SU-DHL-6 (cell line): Measurements from ENCODE around the gene MYBL2.

Experiments
- H2AFZ ChIP-seq: fragments of 200-600 bp; sonication (generic); 2 replicates; pipeline ENCODE4 v1.6.1; 2014; ENCODE audit warnings: low read depth, mild to moderate bottlenecking, moderate library complexity, mixed read lengths, antibody characterized with exemption, low read length; ENCODE audit not compliant: severe bottlenecking
- H3F3A ChIP-seq: fragments of 200-600 bp; shearing (Covaris generic); 2 replicates; pipeline ENCODE4 v1.6.0; 2016; ENCODE audit warnings: antibody characterized with exemption, mild to moderate bottlenecking; ENCODE audit not compliant: insufficient read depth
- H3K27ac ChIP-seq: fragments of 200-600 bp; sonication (generic); 2 replicates; pipeline ENCODE4 v1.5.1; 2016; ENCODE audit warnings: low read depth, mild to moderate bottlenecking, low read length, moderate library complexity, mixed read lengths
- H3K27me3 ChIP-seq: fragments of 200-600 bp; sonication (generic), shearing (Covaris generic); 2 replicates; pipeline ENCODE4 v1.6.0; 2014; ENCODE audit warnings: mild to moderate bottlenecking, low read length
- H3K36me3 ChIP-seq: fragments of 200-600 bp; sonication (generic); 2 replicates; pipeline ENCODE4 v1.6.1; 2014; ENCODE audit warnings: mild to moderate bottlenecking, low read length, mixed read lengths
- H3K4me2 ChIP-seq: fragments of 300-600, 200-600 bp; shearing (Covaris generic), sonication (generic); 2 replicates; pipeline ENCODE4 v1.6.0; 2014; ENCODE audit warnings: low read length, low read depth, mild to moderate bottlenecking; ENCODE audit not compliant: poor library complexity, severe bottlenecking
- H3K4me3 ChIP-seq: fragments of 200-600 bp; sonication (generic); 2 replicates; pipeline ENCODE4 v1.5.1; 2014; ENCODE audit warnings: antibody characterized with exemption, low read length, mild to moderate bottlenecking, mixed read lengths; ENCODE audit not compliant: insufficient read depth, poor library complexity, severe bottlenecking
- H3K79me2 ChIP-seq: fragments of 200-600 bp; sonication (generic); 2 replicates; pipeline ENCODE4 v1.6.1; 2014; ENCODE audit warnings: mild to moderate bottlenecking, low read length, moderate library complexity; ENCODE audit not compliant: insufficient read depth
- H3K9ac ChIP-seq: fragments of 200-600 bp; sonication (generic); 2 replicates; pipeline ENCODE4 v1.7.0; 2014; ENCODE audit warnings: mild to moderate bottlenecking, low read length
- H3K9me2 ChIP-seq: fragments of 200-600 bp; sonication (generic); replicated peaks from 2 replicates; pipeline ENCODE4 v1.6.1; 2014; ENCODE audit warnings: low read length; ENCODE audit not compliant: insufficient read depth
- H3K9me3 ChIP-seq: fragments of 200-600 bp; sonication (generic); 2 replicates; pipeline ENCODE4 v1.6.1; 2014; ENCODE audit warnings: low read length, mixed read lengths; ENCODE audit not compliant: insufficient read depth
- H4K20me1 ChIP-seq: fragments of 200-600 bp; sonication (generic); 2 replicates; pipeline ENCODE4 v1.6.1; 2014; ENCODE audit warnings: low read depth, mild to moderate bottlenecking, antibody characterized with exemption, low read length, moderate library complexity, mixed read lengths
- EZH2phosphoT487 ChIP-seq: fragments of 200-600 bp; sonication (generic), shearing (Covaris generic); conservative IDR thresholded peaks from 2 replicates; pipeline ENCODE4 v1.6.1; 2018; ENCODE audit warnings: mild to moderate bottlenecking, antibody characterized with exemption, low read length, moderate library complexity, mixed read lengths
- TF ChIP-seq, protein P1 (sequence below): fragments of 200-600 bp; sonication (generic); IDR thresholded peaks from one replicate; pipeline ENCODE4 v1.5.1; 2017; ENCODE audit warnings: antibody characterized with exemption, mild to moderate bottlenecking, low read length, moderate library complexity; ENCODE audit not compliant: insufficient read depth, poor library complexity, severe bottlenecking

The MYBL2 gene

DNA sequence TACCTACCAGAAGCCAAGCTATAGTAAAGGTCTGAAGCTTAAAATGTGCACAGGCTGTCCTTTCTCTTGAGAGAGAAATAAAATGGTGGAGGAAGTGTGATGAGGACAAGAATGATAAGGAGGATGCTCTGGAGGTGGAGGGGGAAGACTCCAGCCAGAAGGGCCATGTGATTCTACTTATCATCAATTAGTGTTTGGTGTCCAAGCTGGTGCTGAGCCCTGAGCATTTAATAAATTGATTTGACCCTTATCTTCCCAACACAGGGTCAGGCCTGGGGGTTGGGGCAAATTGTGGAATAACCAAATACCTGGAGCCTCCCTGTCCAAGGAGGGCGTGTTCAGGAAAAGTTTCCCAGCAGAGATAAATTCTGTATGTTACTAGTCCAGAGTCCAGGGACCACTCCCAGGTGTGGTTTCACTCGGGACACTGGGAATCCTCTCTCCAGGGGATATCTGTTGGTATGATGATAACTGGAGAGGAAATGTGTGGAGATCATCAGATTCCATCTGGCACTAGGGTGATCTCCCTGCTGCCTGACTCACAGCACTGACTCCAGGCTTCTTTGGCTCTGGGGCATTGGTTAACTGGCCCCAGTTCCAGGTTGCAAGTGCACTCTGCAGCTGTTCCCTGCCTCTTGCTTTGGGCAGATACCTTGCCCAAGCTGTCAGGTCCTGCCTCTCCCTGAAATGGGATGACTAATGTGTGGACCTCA, 3.8 kb upstream of the MYBL2 start:
- no peak overlapping the region for H3K4me2 ChIP-seq
- H3K4me3 ChIP-seq: no peak overlapping the region
- no peaks in the 10 kb centered on the region for H3F3A ChIP-seq
- H3K27ac ChIP-seq: no peak overlapping the region
- no peak overlapping the region for H3K9ac ChIP-seq
- TF ChIP-seq, protein P1, sequence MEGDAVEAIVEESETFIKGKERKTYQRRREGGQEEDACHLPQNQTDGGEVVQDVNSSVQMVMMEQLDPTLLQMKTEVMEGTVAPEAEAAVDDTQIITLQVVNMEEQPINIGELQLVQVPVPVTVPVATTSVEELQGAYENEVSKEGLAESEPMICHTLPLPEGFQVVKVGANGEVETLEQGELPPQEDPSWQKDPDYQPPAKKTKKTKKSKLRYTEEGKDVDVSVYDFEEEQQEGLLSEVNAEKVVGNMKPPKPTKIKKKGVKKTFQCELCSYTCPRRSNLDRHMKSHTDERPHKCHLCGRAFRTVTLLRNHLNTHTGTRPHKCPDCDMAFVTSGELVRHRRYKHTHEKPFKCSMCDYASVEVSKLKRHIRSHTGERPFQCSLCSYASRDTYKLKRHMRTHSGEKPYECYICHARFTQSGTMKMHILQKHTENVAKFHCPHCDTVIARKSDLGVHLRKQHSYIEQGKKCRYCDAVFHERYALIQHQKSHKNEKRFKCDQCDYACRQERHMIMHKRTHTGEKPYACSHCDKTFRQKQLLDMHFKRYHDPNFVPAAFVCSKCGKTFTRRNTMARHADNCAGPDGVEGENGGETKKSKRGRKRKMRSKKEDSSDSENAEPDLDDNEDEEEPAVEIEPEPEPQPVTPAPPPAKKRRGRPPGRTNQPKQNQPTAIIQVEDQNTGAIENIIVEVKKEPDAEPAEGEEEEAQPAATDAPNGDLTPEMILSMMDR: no peak
- TF ChIP-seq EZH2phosphoT487: no peak
- H3K9me3 ChIP-seq: no peaks in the 10 kb centered on the region
- no peak overlapping the region for H2AFZ ChIP-seq
- H3K79me2 ChIP-seq: peaks cover 10% of the 10 kb centered on the region
- H3K9me2 ChIP-seq: no peaks in the 10 kb centered on the region
- no peaks in the 10 kb centered on the region for H3K36me3 ChIP-seq
- no peaks in the 10 kb centered on the region for H4K20me1 ChIP-seq
- H3K27me3 ChIP-seq: no peaks in the 10 kb centered on the region

DNA sequence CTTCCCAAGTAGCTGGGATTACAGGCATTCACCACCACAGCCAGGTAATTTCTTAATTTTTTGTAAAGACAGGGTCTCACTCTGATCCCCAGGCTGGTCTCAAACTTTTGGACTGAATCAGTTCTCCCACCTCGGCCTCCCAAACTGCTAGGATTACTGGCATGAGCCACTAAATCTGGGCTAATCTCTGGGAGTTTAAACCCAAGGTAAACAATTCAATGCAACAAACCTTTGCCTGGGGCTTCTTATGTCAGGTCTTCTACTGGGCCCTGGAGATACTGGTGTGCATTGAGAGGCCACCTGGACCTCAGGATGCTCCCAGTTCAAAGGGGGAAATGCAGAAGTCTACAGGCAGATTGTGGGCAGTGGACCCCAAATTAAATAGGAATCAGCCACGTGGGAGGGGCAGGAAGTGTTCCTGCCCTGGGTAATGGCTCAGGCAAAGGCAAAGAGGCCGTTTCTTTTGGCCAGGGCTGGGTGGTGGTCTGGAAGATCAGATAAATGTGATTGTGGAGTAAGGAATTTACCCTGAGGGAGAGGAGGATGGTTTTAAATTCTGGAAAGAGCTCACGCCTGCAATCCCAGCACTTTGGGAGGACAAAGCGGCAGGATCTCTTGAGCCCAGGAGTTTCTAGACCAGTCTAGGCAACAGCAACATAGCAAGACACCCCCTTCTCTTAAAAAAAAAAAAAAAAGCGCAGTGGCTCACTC, 1.3 kb upstream of the MYBL2 start:
- Histone ChIP-seq H3K27me3 (no peaks in the 10 kb centered on the region), H3K9ac (no peak overlapping the region), H3K9me2 (no peaks in the 10 kb centered on the region), H3K27ac (no peak overlapping the region), H3K79me2 (peaks cover 35% of the 10 kb centered on the region), H3K4me2 (no peak overlapping the region), H3K4me3 (no peak overlapping the region), H3K36me3 (no peaks in the 10 kb centered on the region), H4K20me1 (no peaks in the 10 kb centered on the region; the same call in 1 of the 2 replicates), H2AFZ (no peak overlapping the region), H3K9me3 (no peaks in the 10 kb centered on the region), H3F3A (0 out of 2 replicates have a peak, but pooled peaks cover 3% of the 10 kb centered on the region)
- no peak for TF ChIP-seq EZH2phosphoT487
- TF ChIP-seq, protein P1: no peak

DNA sequence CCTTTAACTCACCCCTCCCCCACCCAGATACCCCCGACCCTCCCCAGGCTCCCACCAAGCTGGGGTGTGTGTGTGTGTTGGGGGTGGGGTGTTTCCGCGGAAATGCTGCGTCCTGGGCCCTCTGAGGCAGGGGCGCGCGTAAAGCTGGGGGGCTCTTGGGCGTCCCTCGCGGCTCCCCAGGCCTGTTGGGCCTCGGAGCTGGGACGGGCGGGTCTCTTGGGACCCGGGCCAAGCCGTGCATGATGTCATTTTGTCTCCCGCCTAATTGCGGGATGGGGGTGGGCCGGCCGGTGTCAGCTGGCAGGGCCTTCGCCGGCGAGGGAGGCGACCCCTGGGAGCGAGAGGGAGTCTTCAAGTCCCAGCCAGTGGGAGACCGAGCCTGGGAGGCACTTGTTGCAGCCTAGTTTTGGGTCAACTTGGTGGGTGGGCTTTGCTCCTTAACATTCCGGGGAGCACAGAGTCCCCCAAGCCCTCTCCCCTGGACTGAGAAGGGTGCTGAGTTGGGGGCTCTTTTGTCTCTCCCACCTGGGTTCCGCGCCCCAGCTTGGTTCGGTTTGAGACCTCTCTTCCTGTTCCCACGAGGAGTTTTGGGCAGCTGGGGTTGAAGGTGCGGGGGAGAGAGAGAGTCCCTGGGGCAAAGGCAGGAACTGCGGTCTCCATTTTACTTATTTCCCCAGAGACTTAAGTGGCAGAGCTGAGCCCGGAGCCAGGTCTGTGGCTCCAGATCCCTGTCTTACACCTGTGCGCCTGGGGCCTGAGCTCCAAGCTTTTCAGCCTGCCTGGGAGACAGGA, 623 bp downstream of the MYBL2 start:
- H3K27me3 ChIP-seq: no peaks in the 10 kb centered on the region
- peak overlapping the region; percentile 64 for H3K4me2 ChIP-seq
- TF ChIP-seq, protein P1: no peak
- no peak for TF ChIP-seq EZH2phosphoT487
- H3K4me3 ChIP-seq: peak overlapping the region; percentile 81
- H3K36me3 ChIP-seq: peaks cover 6% of the 10 kb centered on the region; the same call in 1 of the 2 replicates
- no peaks in the 10 kb centered on the region for H3K9me3 ChIP-seq
- H3K79me2 ChIP-seq: peaks cover 50% of the 10 kb centered on the region
- peak overlapping the region; percentile 87 for H3K9ac ChIP-seq
- H3K9me2 ChIP-seq: no peaks in the 10 kb centered on the region
- H3K27ac ChIP-seq: peak overlapping the region; percentile 53
- H2AFZ ChIP-seq: no peak overlapping the region
- 0 out of 2 replicates have a peak, but pooled peaks cover 3% of the 10 kb centered on the region for H3F3A ChIP-seq
- no peaks in the 10 kb centered on the region; the same call in 1 of the 2 replicates for H4K20me1 ChIP-seq
